Left ventricle myocardium inferior (tissue), 1 donor: ENCODE results near the gene DEFB132. TPM values are rescaled to one million over a fixed set of nuclear protein-coding genes. Genes with fewer than 3 reads are reported as not detected.
"Not testable (repeated sequence)": the region's sequence is repeated elsewhere in the genome, so short reads cannot be mapped to it uniquely, and the experiment has no call there.

Experiments used
- DNase-seq: peaks from one replicate; pipeline ENCODE4 v3.0.0-alpha.2; 2020
- H3K27ac ChIP-seq: fragments of 200-600 bp; replicated peaks from 2 replicates; pipeline ENCODE4 v1.8.0; 2021
- H3K27me3 ChIP-seq: fragments of 200-600 bp; 2 replicates; pipeline ENCODE4 v1.8.0; 2021; ENCODE audit warnings: low read depth
- H3K36me3 ChIP-seq: fragments of 200-600 bp; 2 replicates; pipeline ENCODE4 v1.8.0; 2021
- H3K4me1 ChIP-seq: fragments of 200-600 bp; 2 replicates; pipeline ENCODE4 v1.8.0; 2021
- H3K4me3 ChIP-seq: fragments of 200-600 bp; 2 replicates; pipeline ENCODE4 v1.8.0; 2021; ENCODE audit warnings: mild to moderate bottlenecking, moderate library complexity
- H3K9me3 ChIP-seq: fragments of 200-600 bp; replicated peaks from 2 replicates; pipeline ENCODE4 v1.8.0; 2021
- intact Hi-C: fragments of 100-400 bp; cut with micrococcal nuclease; formaldehyde crosslinking; loops from one replicate; pipeline ENCODE4 v1.11.0; 2022
- total RNA-seq: library from RNA; stranded (reverse); fragmentation: NEBNext Ultra II Directional; extraction: Animal tissue kit (Norgen Biotek cat#: 25700); gene quantifications from one replicate; pipeline ENCODE4 v1.2.1, GENCODE V29; 2021
- TF ChIP-seq, protein P1 (sequence below): fragments of 200-600 bp; IDR thresholded peaks from 2 replicates; pipeline ENCODE4 v1.8.0; 2021; ENCODE audit warnings: antibody characterized with exemption, mild to moderate bottlenecking, borderline replicate concordance
- donor health status: DM: no; HTN: yes; CAD: no; lungs with severe emphysema.

DEFB132 gene
- total RNA-seq, 1 donor from 2014 or later = not detected

DNA sequence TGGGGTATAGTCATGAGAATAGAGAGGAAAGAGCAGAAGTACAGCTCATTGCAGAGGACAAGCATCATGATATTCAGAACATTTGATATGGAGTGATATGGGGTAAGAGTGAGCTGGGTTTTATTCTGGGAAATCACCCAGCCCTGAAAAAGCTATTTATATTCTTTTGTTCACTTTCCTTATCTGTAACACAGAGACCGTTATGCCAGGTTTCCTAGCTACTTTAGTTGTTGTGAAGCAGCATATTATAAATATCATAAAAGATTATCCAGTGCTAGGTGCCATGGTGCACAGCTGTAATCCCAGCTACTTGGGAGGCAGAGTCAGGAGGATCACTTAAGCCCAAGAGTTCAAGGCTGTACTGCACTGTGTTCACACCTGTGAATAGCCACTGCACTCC, 40.3 kb upstream of the DEFB132 start:
- Histone ChIP-seq H3K27ac (peak overlapping the region; percentile 83), H3K9me3 (no peaks in the 10 kb centered on the region), H3K36me3 (no peaks in the 10 kb centered on the region), H3K27me3 (peaks cover 23% of the 10 kb centered on the region), H3K4me1 (peaks cover 33% of the 10 kb centered on the region), H3K4me3 (no peak overlapping the region)
- intact Hi-C loops = no loop called here
- TF ChIP-seq, protein P1, sequence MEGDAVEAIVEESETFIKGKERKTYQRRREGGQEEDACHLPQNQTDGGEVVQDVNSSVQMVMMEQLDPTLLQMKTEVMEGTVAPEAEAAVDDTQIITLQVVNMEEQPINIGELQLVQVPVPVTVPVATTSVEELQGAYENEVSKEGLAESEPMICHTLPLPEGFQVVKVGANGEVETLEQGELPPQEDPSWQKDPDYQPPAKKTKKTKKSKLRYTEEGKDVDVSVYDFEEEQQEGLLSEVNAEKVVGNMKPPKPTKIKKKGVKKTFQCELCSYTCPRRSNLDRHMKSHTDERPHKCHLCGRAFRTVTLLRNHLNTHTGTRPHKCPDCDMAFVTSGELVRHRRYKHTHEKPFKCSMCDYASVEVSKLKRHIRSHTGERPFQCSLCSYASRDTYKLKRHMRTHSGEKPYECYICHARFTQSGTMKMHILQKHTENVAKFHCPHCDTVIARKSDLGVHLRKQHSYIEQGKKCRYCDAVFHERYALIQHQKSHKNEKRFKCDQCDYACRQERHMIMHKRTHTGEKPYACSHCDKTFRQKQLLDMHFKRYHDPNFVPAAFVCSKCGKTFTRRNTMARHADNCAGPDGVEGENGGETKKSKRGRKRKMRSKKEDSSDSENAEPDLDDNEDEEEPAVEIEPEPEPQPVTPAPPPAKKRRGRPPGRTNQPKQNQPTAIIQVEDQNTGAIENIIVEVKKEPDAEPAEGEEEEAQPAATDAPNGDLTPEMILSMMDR = no peak
- no peak for DNase-seq

GRCh38 chr20:219290-220115, 38.0 kb upstream of the DEFB132 start:
- Histone ChIP-seq H3K36me3 (no peaks in the 10 kb centered on the region), H3K4me1 (peaks cover 22% of the 10 kb centered on the region), H3K27me3 (peaks cover 23% of the 10 kb centered on the region), H3K4me3 (no peak overlapping the region), H3K27ac (peak overlapping the region; percentile 19), H3K9me3 (no peaks in the 10 kb centered on the region)
- TF ChIP-seq, protein P1 = peak; percentile 55
- intact Hi-C loops = no loop called here
- DNase-seq = no peak

DNA sequence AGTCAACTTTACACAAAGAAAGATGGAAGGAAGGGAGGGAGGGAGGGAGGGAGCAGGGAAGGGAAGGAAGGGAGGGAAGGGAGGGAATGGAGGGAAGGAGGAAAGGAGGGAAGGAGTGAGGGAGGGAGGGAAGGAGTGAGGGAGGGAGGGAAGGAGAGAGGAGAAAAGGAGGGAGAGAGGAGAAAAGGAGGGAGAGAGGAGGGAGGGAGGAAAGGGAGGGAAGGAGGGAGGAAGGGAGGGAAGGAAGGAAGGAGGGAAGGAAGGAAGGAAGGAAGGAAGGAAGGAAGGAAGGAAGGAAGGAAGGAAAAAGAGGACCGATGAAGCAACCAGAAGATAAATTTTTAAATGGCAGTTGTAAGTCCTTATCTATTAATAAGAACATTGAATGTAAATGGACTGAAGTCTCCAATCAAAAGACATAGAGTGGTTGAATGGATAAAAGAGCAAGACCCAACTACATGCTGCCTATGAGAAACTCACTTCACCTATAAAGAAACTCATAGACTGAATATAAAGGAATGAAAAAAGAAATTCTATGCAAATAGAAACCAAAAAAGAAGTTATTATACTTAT, 36.2 kb upstream of the DEFB132 start:
- intact Hi-C loops = no loop called here
- DNase-seq = no peak
- TF ChIP-seq, protein P1 = no peak
- Histone ChIP-seq H3K4me3 (no peak overlapping the region), H3K9me3 (no peaks in the 10 kb centered on the region), H3K27ac (no peak overlapping the region), H3K36me3 (no peaks in the 10 kb centered on the region), H3K4me1 (peaks cover 17% of the 10 kb centered on the region), H3K27me3 (peaks cover 23% of the 10 kb centered on the region)

GRCh38 chr20:225879-226278, 31.6 kb upstream of the DEFB132 start:
- H3K9me3 ChIP-seq, H3K27ac ChIP-seq, DNase-seq, H3K4me3 ChIP-seq, H3K36me3 ChIP-seq, H3K4me1 ChIP-seq, H3K27me3 ChIP-seq, intact Hi-C loops: not testable (repeated sequence)

DNA sequence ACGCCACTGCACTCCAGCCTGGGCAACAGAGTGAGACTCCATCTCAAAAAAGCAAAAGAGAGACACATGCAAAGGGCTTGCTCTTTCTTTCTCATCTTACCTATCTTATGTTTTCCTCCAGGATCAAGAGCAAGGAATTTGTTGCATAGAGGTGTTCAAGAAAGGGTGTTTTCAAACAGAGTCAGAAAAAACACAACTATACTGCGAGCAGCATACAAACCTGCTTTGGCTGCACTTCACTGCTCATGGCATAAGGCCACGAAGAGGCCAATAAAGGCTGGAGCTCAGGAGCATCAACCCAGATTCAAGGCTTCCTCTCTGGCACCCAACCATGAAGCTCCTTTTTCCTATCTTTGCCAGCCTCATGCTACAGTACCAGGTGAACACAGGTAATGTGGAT, 30.6 kb upstream of the DEFB132 start, which contains the start of gene DEFB129:
Gene DEFB129, plus strand, starts transcription at position 301 of the 400 bp plus-strand sequence. Its CDS starts 31 bp downstream, at position 332.
- no peaks in the 10 kb centered on the region for H3K36me3 ChIP-seq
- TF ChIP-seq, protein P1 = no peak
- intact Hi-C loops = no loop called here
- H3K27me3 ChIP-seq = peaks cover 7% of the 10 kb centered on the region
- H3K27ac ChIP-seq = no peak within 1 kb of the TSS
- no peaks in the 10 kb centered on the region for H3K4me1 ChIP-seq
- H3K4me3 ChIP-seq = no peak within 1 kb of the TSS
- no peak for DNase-seq
- no peaks in the 10 kb centered on the region for H3K9me3 ChIP-seq
